ENCODE results near the gene LMO7.

DNA sequence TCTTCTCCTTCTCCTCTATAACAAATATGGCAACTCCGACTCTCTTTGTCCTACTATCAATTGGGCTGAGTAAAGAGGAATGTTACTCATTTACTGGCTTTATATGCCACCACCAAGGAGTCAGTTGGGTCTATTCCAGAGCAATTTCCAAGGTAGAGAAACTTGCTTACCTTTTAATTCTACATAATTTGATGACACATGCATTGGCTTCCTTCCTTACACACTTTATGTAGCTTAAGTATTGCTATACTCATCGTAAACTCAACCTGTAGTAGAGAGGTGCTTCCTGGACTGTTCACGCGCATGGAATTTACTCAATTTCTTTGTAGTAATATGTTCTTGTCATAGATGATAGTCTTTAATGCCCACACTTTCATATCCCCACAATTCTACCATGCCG is 160.7 kb downstream of the LMO7 start:
- TF ChIP-seq YY1 (IDR thresholded peaks at IDR 0.05; ENCODE audit: insufficient read depth, insufficient read length) (no peak), ZNF274 (IDR thresholded peaks at IDR 0.05; ENCODE audit: low read depth, low read length) (no peak)

Data from NT2/D1 (cell line).